ENCODE measurements around the gene PHF21B. TPM values are rescaled to one million over a fixed set of nuclear protein-coding genes. Genes with fewer than 3 reads are reported as not detected.

Gene PHF21B
- total and polyA plus RNA-seq, 2 donors (not counting 1 experiment from before 2014, with no cell fraction given): 0.17 TPM; not detected in 1

- no peak for DNase-seq (ENCODE audit: low read depth in 2 of 2)
- TF ChIP-seq, protein P1, sequence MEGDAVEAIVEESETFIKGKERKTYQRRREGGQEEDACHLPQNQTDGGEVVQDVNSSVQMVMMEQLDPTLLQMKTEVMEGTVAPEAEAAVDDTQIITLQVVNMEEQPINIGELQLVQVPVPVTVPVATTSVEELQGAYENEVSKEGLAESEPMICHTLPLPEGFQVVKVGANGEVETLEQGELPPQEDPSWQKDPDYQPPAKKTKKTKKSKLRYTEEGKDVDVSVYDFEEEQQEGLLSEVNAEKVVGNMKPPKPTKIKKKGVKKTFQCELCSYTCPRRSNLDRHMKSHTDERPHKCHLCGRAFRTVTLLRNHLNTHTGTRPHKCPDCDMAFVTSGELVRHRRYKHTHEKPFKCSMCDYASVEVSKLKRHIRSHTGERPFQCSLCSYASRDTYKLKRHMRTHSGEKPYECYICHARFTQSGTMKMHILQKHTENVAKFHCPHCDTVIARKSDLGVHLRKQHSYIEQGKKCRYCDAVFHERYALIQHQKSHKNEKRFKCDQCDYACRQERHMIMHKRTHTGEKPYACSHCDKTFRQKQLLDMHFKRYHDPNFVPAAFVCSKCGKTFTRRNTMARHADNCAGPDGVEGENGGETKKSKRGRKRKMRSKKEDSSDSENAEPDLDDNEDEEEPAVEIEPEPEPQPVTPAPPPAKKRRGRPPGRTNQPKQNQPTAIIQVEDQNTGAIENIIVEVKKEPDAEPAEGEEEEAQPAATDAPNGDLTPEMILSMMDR (conservative IDR thresholded peaks at IDR 0.05 in 1 of 2, IDR thresholded peaks at IDR 0.05 in 1 of 2; ENCODE audit: low read depth in 1 of 2, low read length in 2 of 2): no peak
- TF ChIP-seq EZH2 (IDR thresholded peaks at IDR 0.05; ENCODE audit: low read length, missing control alignments): no peak
- H3K9me3 ChIP-seq (ENCODE audit: control insufficient read depth, insufficient read depth, low read depth, low read length): no peaks in the 10 kb centered on the region
- H3K27ac ChIP-seq (ENCODE audit: insufficient read depth, low read length): no peak overlapping the region
- H4K20me1 ChIP-seq (ENCODE audit: control insufficient read depth, extremely low read depth, insufficient read depth, low read length): no peaks in the 10 kb centered on the region
- no peak overlapping the region for H3K9ac ChIP-seq (ENCODE audit: insufficient read depth, low read length)
- no peak overlapping the region for H2AFZ ChIP-seq (ENCODE audit: low read length)
- no peak overlapping the region for H3K4me2 ChIP-seq (ENCODE audit: extremely low read depth, insufficient read depth, low read length)
- H3K79me2 ChIP-seq (ENCODE audit: control insufficient read depth, insufficient read depth, low read length): no peaks in the 10 kb centered on the region
- peaks cover 2% of the 10 kb centered on the region for H3K27me3 ChIP-seq (ENCODE audit: control insufficient read depth, insufficient read depth, low read length)
- no peaks in the 10 kb centered on the region for H3K36me3 ChIP-seq (ENCODE audit: control insufficient read depth, insufficient read depth, low read length)
- no peaks in the 10 kb centered on the region for H3K4me1 ChIP-seq (ENCODE audit: control insufficient read depth, extremely low read depth, insufficient read depth, low read length)
- no peak overlapping the region for H3K4me3 ChIP-seq (replicated peaks in 1 of 4; ENCODE audit: control extremely low read depth in 1 of 4, insufficient read depth in 1 of 4, low read depth in 3 of 4, low read length in 4 of 4)
Observed at GRCh38 chr22:45042263-45042662, 32.5 kb upstream of the PHF21B start.

GRCh38 chr22:45039133-45039532, 29.3 kb upstream of the PHF21B start:
- no peak overlapping the region for H3K27ac ChIP-seq (ENCODE audit: insufficient read depth, low read length)
- DNase-seq (ENCODE audit: low read depth in 2 of 2): no peak

DNA sequence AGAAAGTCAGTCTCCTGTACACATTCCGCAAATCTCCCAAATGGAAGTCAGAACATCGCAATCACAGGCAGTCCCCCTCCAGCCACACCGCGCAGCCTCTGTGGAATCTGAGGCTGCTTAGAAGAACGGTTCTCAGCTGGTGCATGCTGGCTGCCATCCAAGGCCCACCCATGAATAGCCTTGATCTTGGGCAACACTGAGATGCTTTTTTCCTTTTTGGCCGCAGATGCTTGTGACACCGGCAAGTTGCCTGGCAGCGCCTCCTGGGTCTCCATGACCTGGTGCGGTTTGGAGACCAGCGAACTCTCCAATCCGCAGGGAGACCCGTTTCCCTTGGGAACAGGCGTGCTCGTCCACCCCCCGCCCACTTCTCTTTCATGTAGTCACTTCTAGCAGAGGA, 26.3 kb upstream of the PHF21B start:
- H2AFZ ChIP-seq (ENCODE audit: low read length): no peak overlapping the region
- no peak overlapping the region for H3K27ac ChIP-seq (ENCODE audit: insufficient read depth, low read length)
- H4K20me1 ChIP-seq (ENCODE audit: control insufficient read depth, extremely low read depth, insufficient read depth, low read length): no peaks in the 10 kb centered on the region
- H3K9me3 ChIP-seq (ENCODE audit: control insufficient read depth, insufficient read depth, low read depth, low read length): no peaks in the 10 kb centered on the region
- H3K4me1 ChIP-seq (ENCODE audit: control insufficient read depth, extremely low read depth, insufficient read depth, low read length): no peaks in the 10 kb centered on the region
- no peaks in the 10 kb centered on the region for H3K79me2 ChIP-seq (ENCODE audit: control insufficient read depth, insufficient read depth, low read length)
- TF ChIP-seq, protein P1 (conservative IDR thresholded peaks at IDR 0.05 in 1 of 2, IDR thresholded peaks at IDR 0.05 in 1 of 2; ENCODE audit: low read depth in 1 of 2, low read length in 2 of 2): no peak
- no peak for TF ChIP-seq EZH2 (IDR thresholded peaks at IDR 0.05; ENCODE audit: low read length, missing control alignments)
- H3K4me2 ChIP-seq (ENCODE audit: extremely low read depth, insufficient read depth, low read length): no peak overlapping the region
- peaks cover 5% of the 10 kb centered on the region for H3K27me3 ChIP-seq (ENCODE audit: control insufficient read depth, insufficient read depth, low read length)
- no peak overlapping the region for H3K4me3 ChIP-seq (replicated peaks in 1 of 4; ENCODE audit: control extremely low read depth in 1 of 4, insufficient read depth in 1 of 4, low read depth in 3 of 4, low read length in 4 of 4)
- peak; percentile 40 to 59 for DNase-seq (ENCODE audit: low read depth in 2 of 2)
- H3K36me3 ChIP-seq (ENCODE audit: control insufficient read depth, insufficient read depth, low read length): no peaks in the 10 kb centered on the region
- no peak overlapping the region for H3K9ac ChIP-seq (ENCODE audit: insufficient read depth, low read length)

More at GRCh38 chr22:45039133-45039532, 29.3 kb upstream of the PHF21B start:
- no peaks in the 10 kb centered on the region for H3K36me3 ChIP-seq (ENCODE audit: control insufficient read depth, insufficient read depth, low read length)
- peaks cover 2% of the 10 kb centered on the region for H3K27me3 ChIP-seq (ENCODE audit: control insufficient read depth, insufficient read depth, low read length)
- H3K9ac ChIP-seq (ENCODE audit: insufficient read depth, low read length): no peak overlapping the region
- no peak overlapping the region for H2AFZ ChIP-seq (ENCODE audit: low read length)
- no peaks in the 10 kb centered on the region for H3K4me1 ChIP-seq (ENCODE audit: control insufficient read depth, extremely low read depth, insufficient read depth, low read length)
- H3K4me3 ChIP-seq (replicated peaks in 1 of 4; ENCODE audit: control extremely low read depth in 1 of 4, insufficient read depth in 1 of 4, low read depth in 3 of 4, low read length in 4 of 4): no peak overlapping the region
- TF ChIP-seq, protein P1 (conservative IDR thresholded peaks at IDR 0.05 in 1 of 2, IDR thresholded peaks at IDR 0.05 in 1 of 2; ENCODE audit: low read depth in 1 of 2, low read length in 2 of 2): no peak
- TF ChIP-seq EZH2 (IDR thresholded peaks at IDR 0.05; ENCODE audit: low read length, missing control alignments): no peak
- H4K20me1 ChIP-seq (ENCODE audit: control insufficient read depth, extremely low read depth, insufficient read depth, low read length): no peaks in the 10 kb centered on the region
- H3K4me2 ChIP-seq (ENCODE audit: extremely low read depth, insufficient read depth, low read length): no peak overlapping the region
- H3K9me3 ChIP-seq (ENCODE audit: control insufficient read depth, insufficient read depth, low read depth, low read length): no peaks in the 10 kb centered on the region
- no peaks in the 10 kb centered on the region for H3K79me2 ChIP-seq (ENCODE audit: control insufficient read depth, insufficient read depth, low read length)
